Natural killer cell treated with Interleukin-12 subunit alpha and Interleukin-12 subunit beta and Interleukin-15 and Interleukin-18, amount 100 ng/mL, for 72 hours (primary cell): ENCODE measurements around the gene DNM3. TPM values are rescaled to one million over a fixed set of nuclear protein-coding genes. Genes with fewer than 3 reads are reported as not detected.

Source experiments
- ATAC-seq, 2 donors: fragments of 150-1000 bp; cut with Tn5 transposase in 1 of 2; sonication (Bioruptor Pico), chemical (Tn5 transposase) in 1 of 2; 2 replicates each; pipeline ENCODE4 v1.10.0; 2021
- DNase-seq: peaks from one replicate; pipeline ENCODE4 v3.0.0; 2022; ENCODE audit warnings: low spot score
- H3K27ac Mint-ChIP-seq, 2 donors: 1 replicate in 1 of 2; 2 replicates in 1 of 2; pipeline ENCODE4 v1.8.0; 2022; ENCODE audit warnings: mixed read lengths in 2 of 2, mild to moderate bottlenecking in 1 of 2, moderate library complexity in 1 of 2
- H3K27me3 Mint-ChIP-seq, 2 donors: 1 replicate in 1 of 2; 2 replicates in 1 of 2; pipeline ENCODE4 v1.8.0; 2022; ENCODE audit warnings: mixed read lengths in 2 of 2
- H3K36me3 Mint-ChIP-seq: one replicate; pipeline ENCODE4 v1.8.0; 2022; ENCODE audit warnings: mixed read lengths
- H3K4me1 Mint-ChIP-seq, 2 donors: 1 replicate in 1 of 2; 2 replicates in 1 of 2; pipeline ENCODE4 v1.8.0; 2022; ENCODE audit warnings: low read depth in 2 of 2, mixed read lengths in 2 of 2, mild to moderate bottlenecking in 1 of 2
- H3K4me3 Mint-ChIP-seq: one replicate; pipeline ENCODE4 v1.8.0; 2022; ENCODE audit warnings: mixed read lengths
- H3K9me3 Mint-ChIP-seq: 2 replicates; pipeline ENCODE4 v1.8.0; 2022; ENCODE audit warnings: mixed read lengths
- total RNA-seq, 2 donors: library from RNA; stranded (reverse); gene quantifications; one replicate each; pipeline ENCODE4 v1.2.3, GENCODE V29; 2022

The DNM3 gene
- total RNA-seq, 2 donors from 2014 or later, result 1.5 to 3.5 TPM

- ATAC-seq, result no peak
- DNase-seq, result no peak
- no peaks in the 10 kb centered on the region for H3K27me3 Mint-ChIP-seq
- no peak overlapping the region for H3K27ac Mint-ChIP-seq
- no peak overlapping the region for H3K4me3 Mint-ChIP-seq
- H3K36me3 Mint-ChIP-seq, result no peaks in the 10 kb centered on the region
- no peaks in the 10 kb centered on the region for H3K9me3 Mint-ChIP-seq
- peaks cover 9 to 19% of the 10 kb centered on the region in 2 donors for H3K4me1 Mint-ChIP-seq
Measured at GRCh38 chr1:172252958-172253357, 411.7 kb downstream of the DNM3 start.

GRCh38 chr1:172254521-172255222, 413.4 kb downstream of the DNM3 start:
- ATAC-seq, result peak in 1 of 2 donors; percentile 56
- H3K4me3 Mint-ChIP-seq, result peak overlapping the region; percentile 38
- H3K36me3 Mint-ChIP-seq, result peaks cover 3% of the 10 kb centered on the region
- H3K9me3 Mint-ChIP-seq, result peaks cover under 1% of the 10 kb centered on the region
- no peaks in the 10 kb centered on the region for H3K27me3 Mint-ChIP-seq
- DNase-seq, result no peak
- H3K27ac Mint-ChIP-seq, result peak overlapping the region; percentile 55 to 77
- peaks cover 9 to 19% of the 10 kb centered on the region in 2 donors for H3K4me1 Mint-ChIP-seq

- peaks cover 8% of the 10 kb centered on the region for H3K36me3 Mint-ChIP-seq
- peaks cover 6% of the 10 kb centered on the region for H3K9me3 Mint-ChIP-seq
- H3K4me1 Mint-ChIP-seq, result peaks cover 9 to 19% of the 10 kb centered on the region in 2 donors
- ATAC-seq (no peak), DNase-seq (no peak)
- H3K4me3 Mint-ChIP-seq, result peak overlapping the region; percentile 38
- peak overlapping the region; percentile 55 to 77 for H3K27ac Mint-ChIP-seq
- H3K27me3 Mint-ChIP-seq, result no peaks in the 10 kb centered on the region
Measured at GRCh38 chr1:172255223-172255560, 413.9 kb downstream of the DNM3 start.

GRCh38 chr1:172265905-172266304, 424.6 kb downstream of the DNM3 start:
- Mint-ChIP-seq H3K27me3 (no peaks in the 10 kb centered on the region), H3K9me3 (peaks cover 4% of the 10 kb centered on the region), H3K4me3 (no peak overlapping the region), H3K27ac (no peak overlapping the region), H3K4me1 (peaks cover 3 to 10% of the 10 kb centered on the region in 2 donors), H3K36me3 (peaks cover 6% of the 10 kb centered on the region)
- DNase-seq (no peak), ATAC-seq (no peak)

- no peak overlapping the region for H3K27ac Mint-ChIP-seq
- no peak for ATAC-seq
- H3K27me3 Mint-ChIP-seq, result no peaks in the 10 kb centered on the region
- H3K4me3 Mint-ChIP-seq, result no peak overlapping the region
- no peaks in the 10 kb centered on the region for H3K36me3 Mint-ChIP-seq
- no peaks in the 10 kb centered on the region for H3K9me3 Mint-ChIP-seq
- DNase-seq, result no peak
- H3K4me1 Mint-ChIP-seq, result peaks cover 3 to 10% of the 10 kb centered on the region in 2 donors
Measured at GRCh38 chr1:172266528-172267174, 425.4 kb downstream of the DNM3 start.

- Mint-ChIP-seq H3K27me3 (no peaks in the 10 kb centered on the region), H3K9me3 (no peaks in the 10 kb centered on the region), H3K4me3 (no peak overlapping the region), H3K36me3 (no peaks in the 10 kb centered on the region), H3K27ac (no peak overlapping the region), H3K4me1 (peaks cover 3 to 14% of the 10 kb centered on the region in 2 donors)
- ATAC-seq (no peak), DNase-seq (no peak)
Measured at GRCh38 chr1:172268237-172268636, 426.9 kb downstream of the DNM3 start.

- DNase-seq (no peak), ATAC-seq (no peak)
- Mint-ChIP-seq H3K4me1 (peaks cover 11 to 22% of the 10 kb centered on the region in 2 donors), H3K36me3 (no peaks in the 10 kb centered on the region), H3K4me3 (no peak overlapping the region), H3K9me3 (peaks cover 3% of the 10 kb centered on the region), H3K27ac (peak overlapping the region; percentile 17 to 40), H3K27me3 (no peaks in the 10 kb centered on the region)
Measured at GRCh38 chr1:172269084-172269483, 427.8 kb downstream of the DNM3 start.

- Mint-ChIP-seq H3K4me1 (peaks cover 14 to 25% of the 10 kb centered on the region in 2 donors), H3K9me3 (peaks cover 4% of the 10 kb centered on the region), H3K36me3 (no peaks in the 10 kb centered on the region), H3K4me3 (peak overlapping the region; percentile 45), H3K27me3 (no peaks in the 10 kb centered on the region), H3K27ac (peak overlapping the region; percentile 17 to 40)
- ATAC-seq (peak in 1 of 2 donors; percentile 48), DNase-seq (no peak)
Measured at GRCh38 chr1:172269644-172270043, 428.3 kb downstream of the DNM3 start.

GRCh38 chr1:172270605-172271004, 429.3 kb downstream of the DNM3 start:
- peak overlapping the region; percentile 6 to 17 for H3K27ac Mint-ChIP-seq
- H3K9me3 Mint-ChIP-seq, result peaks cover 4% of the 10 kb centered on the region
- H3K4me3 Mint-ChIP-seq, result peak overlapping the region; percentile 28
- ATAC-seq (peak in 1 of 2 donors; percentile 71), DNase-seq (no peak)
- peaks cover 14 to 25% of the 10 kb centered on the region in 2 donors for H3K4me1 Mint-ChIP-seq
- no peaks in the 10 kb centered on the region for H3K27me3 Mint-ChIP-seq
- no peaks in the 10 kb centered on the region for H3K36me3 Mint-ChIP-seq

GRCh38 chr1:172272087-172272486, 430.8 kb downstream of the DNM3 start:
- Mint-ChIP-seq H3K27me3 (no peaks in the 10 kb centered on the region), H3K4me3 (no peak overlapping the region), H3K9me3 (peaks cover 4% of the 10 kb centered on the region), H3K27ac (no peak overlapping the region), H3K4me1 (peaks cover 14 to 25% of the 10 kb centered on the region in 2 donors), H3K36me3 (no peaks in the 10 kb centered on the region)
- ATAC-seq (no peak), DNase-seq (no peak)

GRCh38 chr1:172273647-172274396, 432.5 kb downstream of the DNM3 start:
- peak overlapping the region; percentile 57 to 73 for H3K27ac Mint-ChIP-seq
- ATAC-seq, result peak; percentile 71 to 85
- H3K36me3 Mint-ChIP-seq, result no peaks in the 10 kb centered on the region
- peak overlapping the region; percentile 55 for H3K4me3 Mint-ChIP-seq
- no peaks in the 10 kb centered on the region for H3K27me3 Mint-ChIP-seq
- H3K4me1 Mint-ChIP-seq, result peaks cover 14 to 25% of the 10 kb centered on the region in 2 donors
- H3K9me3 Mint-ChIP-seq, result peaks cover 4% of the 10 kb centered on the region
- peak; percentile 62 for DNase-seq

- Mint-ChIP-seq H3K36me3 (no peaks in the 10 kb centered on the region), H3K27me3 (no peaks in the 10 kb centered on the region), H3K4me1 (peaks cover 11 to 16% of the 10 kb centered on the region in 2 donors), H3K9me3 (peaks cover 4% of the 10 kb centered on the region), H3K4me3 (no peak overlapping the region), H3K27ac (peak overlapping the region in 1 of 2 donors; percentile 59)
- no peak for ATAC-seq
- DNase-seq, result no peak
Measured at GRCh38 chr1:172275478-172275877, 434.2 kb downstream of the DNM3 start.

GRCh38 chr1:172276120-172276818, 435.0 kb downstream of the DNM3 start:
- DNase-seq, result no peak
- Mint-ChIP-seq H3K4me1 (peaks cover 11 to 16% of the 10 kb centered on the region in 2 donors), H3K9me3 (peaks cover 4% of the 10 kb centered on the region), H3K4me3 (no peak overlapping the region), H3K27ac (no peak overlapping the region), H3K36me3 (no peaks in the 10 kb centered on the region), H3K27me3 (no peaks in the 10 kb centered on the region)
- ATAC-seq, result no peak
